Aorta (tissue), 5 donors: ENCODE data around the gene NALCN. TPM values are rescaled to one million over a fixed set of nuclear protein-coding genes. Genes with fewer than 3 reads are reported as not detected.

Experiments used
- ATAC-seq: fragments of 200-7000 bp; cut with Tn5 transposase; one replicate; pipeline ENCODE4 v1.9.1; 2022; ENCODE audit warnings: moderate library complexity; ENCODE audit not compliant: low FRiP score
- DNase-seq, 2 donors: peaks; one replicate each; pipeline ENCODE4 v3.0.0-alpha.2; 2020
- H3K27ac ChIP-seq, 2 donors: one replicate each; pipeline ENCODE4 v1.5.1; 2013; ENCODE audit warnings: low read length in 2 of 2, mild to moderate bottlenecking in 2 of 2, moderate library complexity in 2 of 2, control low read depth in 1 of 2, inconsistent platforms in 1 of 2, low read depth in 1 of 2
- H3K27me3 ChIP-seq, 2 donors: one replicate each; pipeline ENCODE4 v1.6.1; 2013; ENCODE audit warnings: control low read depth in 1 of 2, low read length in 1 of 2, mild to moderate bottlenecking in 1 of 2, moderate library complexity in 1 of 2; ENCODE audit not compliant: insufficient read depth in 2 of 2, control insufficient read depth in 1 of 2
- H3K36me3 ChIP-seq, 2 donors: one replicate each; pipeline ENCODE4 v1.6.1; 2013; ENCODE audit warnings: control low read depth in 1 of 2, low read length in 1 of 2, mild to moderate bottlenecking in 1 of 2; ENCODE audit not compliant: insufficient read depth in 2 of 2, control insufficient read depth in 1 of 2
- H3K4me1 ChIP-seq, 2 donors: one replicate each; pipeline ENCODE4 v1.6.1; 2013; ENCODE audit warnings: low read length in 2 of 2, control low read depth in 1 of 2, mild to moderate bottlenecking in 1 of 2, moderate library complexity in 1 of 2; ENCODE audit not compliant: insufficient read depth in 2 of 2, control insufficient read depth in 1 of 2
- H3K4me3 ChIP-seq, 2 donors: one replicate each; pipeline ENCODE4 v1.5.1; 2013; ENCODE audit warnings: low read length in 2 of 2, control low read depth in 1 of 2, mild to moderate bottlenecking in 1 of 2
- H3K9me3 ChIP-seq: one replicate; pipeline ENCODE4 v1.6.1; 2013; ENCODE audit warnings: mild to moderate bottlenecking, low read length; ENCODE audit not compliant: control insufficient read depth
- WGBS, 2 donors: extraction: QIAGEN DNeasy Blood & Tissue Kit; methylation state at CpG; one replicate each; pipeline ENCODE4 v1.1.7; 2013; 5-methylcytosine and 5-hydroxymethylcytosine counted together
- intact Hi-C, 2 donors: fragments of 100-400 bp; cut with DNase I; formaldehyde crosslinking; loops; one replicate each; pipeline versions ENCODE4 v1.14.2 to v1.15.0; 2022
- polyA plus RNA-seq, 2 donors: library from polyadenylated mRNA; stranded (reverse); fragments of 200-250 nt; gene quantifications; one replicate each; pipeline ENCODE4 v1.2.3, GENCODE V29; 2013
- total RNA-seq, 2 donors: library from RNA; stranded (reverse); fragmentation: NEBNext Ultra II Directional; extraction: Animal tissue kit (Norgen Biotek cat#: 25700); gene quantifications; one replicate each; pipeline ENCODE4 v1.2.1, GENCODE V29; 2021
- donor health status: healthy with polysubstance abuse.
- donor health status: Bipolar disorder and iron deficiency.
- donor health status: DM: no; HTN: no; CAD: no.
- donor health status: DM: no; HTN: no; CAD: no.
- donor health status: DM: yes; HTN: yes; CAD: no.

NALCN gene
- total and polyA plus RNA-seq, 4 donors, result 2.4 to 16.2 (median 8.2) TPM

DNA sequence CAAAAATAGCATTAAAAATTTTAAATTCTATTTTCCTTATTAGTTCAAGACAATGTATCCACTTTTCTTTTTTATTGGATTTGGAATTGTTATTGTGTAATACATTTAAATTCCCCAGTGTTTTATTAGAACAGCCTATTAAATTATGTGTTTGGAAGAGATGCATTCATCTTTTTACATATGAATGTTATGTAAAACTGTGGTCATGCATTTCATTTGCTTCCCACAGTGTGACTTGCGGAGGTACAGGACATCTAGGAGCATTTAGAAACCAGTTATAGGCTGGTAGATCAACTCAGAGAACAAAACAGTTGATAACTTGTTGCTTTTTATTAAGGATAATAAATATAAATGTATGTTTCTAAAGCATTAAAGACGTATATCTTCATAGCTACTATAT is 406.2 kb downstream of the NALCN start:
- H3K4me3 ChIP-seq, result no peak overlapping the region
- no peaks in the 10 kb centered on the region for H3K27me3 ChIP-seq
- 96% methylated on average over 2 of the region's 2 CpGs for WGBS, 2 donors
- H3K36me3 ChIP-seq, result no peaks in the 10 kb centered on the region
- no peaks in the 10 kb centered on the region for H3K4me1 ChIP-seq
- ATAC-seq, result no peak
- intact Hi-C loops, result no loop called here
- H3K27ac ChIP-seq, result no peak overlapping the region
- no peak for DNase-seq
- no peaks in the 10 kb centered on the region for H3K9me3 ChIP-seq

DNA sequence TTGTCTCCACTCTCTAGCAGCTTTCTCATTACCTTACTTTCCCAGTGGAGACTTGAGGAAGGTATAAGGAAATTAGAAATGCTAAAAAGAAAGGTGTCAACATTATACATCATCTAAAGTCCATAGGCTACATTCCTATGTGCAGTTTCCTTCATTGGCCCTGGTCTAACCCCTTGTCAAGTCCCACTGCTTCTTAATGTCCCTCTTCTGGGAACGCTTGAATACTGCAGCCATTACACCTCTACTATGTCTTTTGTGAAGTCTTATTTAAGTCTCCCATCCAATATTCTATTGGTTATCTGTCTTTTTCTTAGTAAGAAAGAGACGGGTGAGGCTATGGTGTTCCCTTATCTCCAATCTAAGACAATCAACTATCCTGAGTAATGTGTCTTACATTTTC is 409.1 kb downstream of the NALCN start:
- Histone ChIP-seq H3K27me3 (no peaks in the 10 kb centered on the region), H3K27ac (no peak overlapping the region), H3K36me3 (no peaks in the 10 kb centered on the region), H3K4me3 (no peak overlapping the region), H3K9me3 (no peaks in the 10 kb centered on the region), H3K4me1 (no peaks in the 10 kb centered on the region)
- WGBS, 2 donors, result 60 to 72% methylated on average over 2 of the region's 2 CpGs
- no peak for DNase-seq
- intact Hi-C loops, result no loop called here
- ATAC-seq, result no peak

Other genes with a start within 250 kb of the NALCN start
- 100 to 1,000 TPM; 110 to 121 TPM for gene ITGBL1, start 36.2 kb upstream of the NALCN start, total RNA-seq
- gene ITGBL1, start 36.2 kb upstream of the NALCN start, polyA plus RNA-seq, result 100 to 1,000 TPM; 121 to 144 TPM